HG03558 (cell line): ENCODE measurements around the gene CTNNA2.

ENCODE experiments used
- ATAC-seq: cut with Tn5 transposase; IDR thresholded peaks from one replicate; pipeline ENCODE4 v1.9.1; 2021; ENCODE audit warnings: moderate number of reproducible peaks; ENCODE audit not compliant: unreplicated experiment; ENCODE audit errors: extremely low read depth

CTNNA2 gene

DNA sequence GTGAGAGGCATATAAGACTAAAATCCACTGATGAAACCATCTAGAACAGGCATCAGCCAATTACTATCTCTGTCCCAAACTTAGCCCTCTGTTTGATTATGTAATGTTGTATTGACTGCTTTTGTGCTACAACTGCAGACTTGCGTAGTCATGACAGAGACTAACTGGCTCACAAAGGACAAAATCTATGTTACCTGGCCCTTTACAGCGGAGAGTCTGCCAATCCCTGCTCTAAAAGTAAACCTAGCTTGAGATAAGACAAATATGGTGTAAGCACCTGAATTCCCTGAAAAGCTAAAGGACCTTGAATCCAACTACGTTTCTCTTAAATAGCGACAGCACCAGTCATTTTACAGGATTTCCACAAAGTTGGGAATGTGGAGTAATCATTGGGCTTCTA lies 894.5 kb downstream of the CTNNA2 start:
- no peak for ATAC-seq

DNA sequence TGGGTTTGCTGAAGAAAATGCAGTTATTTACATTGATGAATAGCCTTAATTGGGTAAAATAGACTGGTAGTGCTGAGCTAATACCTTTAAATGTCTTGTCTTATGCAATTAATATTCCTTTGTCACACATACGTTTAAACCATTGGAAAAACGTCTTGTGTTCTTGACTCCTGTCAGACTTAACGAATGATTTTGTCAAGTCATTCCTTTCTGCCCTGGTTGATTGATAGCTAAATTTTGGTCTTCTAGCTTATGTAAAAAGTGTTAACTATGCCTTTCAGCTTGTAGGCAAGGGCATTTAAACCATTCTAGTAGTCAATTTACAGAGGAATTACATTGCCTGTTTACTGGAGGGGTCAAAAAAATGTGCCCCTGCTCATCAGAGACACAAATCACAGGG lies 897.5 kb downstream of the CTNNA2 start:
- ATAC-seq, result no peak

DNA sequence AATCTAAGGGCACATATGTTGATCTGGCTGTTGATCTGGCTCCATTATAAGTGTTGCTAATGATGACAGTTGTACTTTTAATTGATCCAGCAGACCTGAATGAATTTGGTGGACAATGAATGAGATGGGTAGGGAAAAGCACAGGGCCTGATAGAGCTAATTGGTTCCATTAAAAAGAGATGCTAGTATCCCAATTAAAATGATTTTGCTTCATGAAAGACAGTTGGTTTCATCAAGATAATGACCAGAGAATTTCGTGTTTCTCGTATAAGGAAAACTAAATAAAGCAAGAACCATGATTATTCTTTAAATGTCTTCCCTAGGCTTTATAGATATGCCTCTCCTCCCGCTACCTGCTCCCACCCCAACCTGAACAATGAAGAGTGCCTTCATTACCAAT lies 900.3 kb downstream of the CTNNA2 start:
- ATAC-seq, result no peak

DNA sequence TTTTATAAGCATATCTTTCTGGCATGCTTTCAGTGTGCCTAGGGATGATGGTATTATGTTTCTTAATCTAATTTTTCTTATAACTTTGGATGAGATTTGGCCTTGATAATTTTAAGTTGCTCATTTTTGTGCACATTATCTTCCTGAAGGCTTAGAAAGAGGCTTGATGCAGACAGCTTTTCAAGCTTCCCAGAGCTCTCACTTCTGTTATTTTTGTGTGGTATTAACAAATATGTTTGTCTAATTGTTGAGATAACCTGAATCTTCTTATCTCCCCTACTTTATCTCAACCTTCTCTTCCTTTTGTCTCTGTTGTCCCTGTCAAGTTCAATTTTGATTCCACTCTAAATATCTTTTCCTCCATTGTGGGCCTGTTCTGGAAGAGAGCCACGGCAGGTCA lies 904.9 kb downstream of the CTNNA2 start:
- no peak for ATAC-seq

DNA sequence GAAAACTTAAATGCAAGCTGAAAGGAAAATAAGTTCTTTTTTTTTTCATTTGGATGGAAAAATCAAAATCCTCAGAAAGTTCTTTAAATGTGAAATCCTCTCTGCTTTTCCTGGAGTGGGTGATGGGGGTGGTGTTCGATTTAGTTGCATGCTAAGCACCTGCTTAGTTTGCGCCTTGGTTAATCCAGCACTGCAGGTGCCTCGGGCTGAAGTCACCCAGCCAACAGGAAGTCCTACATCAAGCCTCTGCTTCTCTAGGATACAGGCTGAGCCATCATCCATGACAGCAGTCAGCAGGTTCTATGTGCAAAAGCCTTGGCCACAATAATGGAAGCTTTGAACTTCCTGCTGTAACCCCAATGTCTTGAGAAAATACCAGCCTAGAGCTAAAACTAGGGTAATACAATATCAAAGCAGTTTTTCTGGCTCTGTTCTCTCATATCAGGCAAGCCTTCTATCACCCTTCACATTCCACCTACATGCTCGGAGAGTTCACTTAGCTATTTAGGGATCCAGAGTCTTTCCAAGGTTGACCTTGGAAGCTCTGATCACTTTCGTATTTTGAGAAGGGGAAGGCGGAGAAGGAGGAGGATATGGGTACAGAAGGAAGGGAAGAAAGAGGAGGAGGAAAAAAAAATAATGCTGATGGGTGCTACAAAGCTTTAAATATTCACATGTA lies 907.8 kb downstream of the CTNNA2 start:
- ATAC-seq, result no peak

DNA sequence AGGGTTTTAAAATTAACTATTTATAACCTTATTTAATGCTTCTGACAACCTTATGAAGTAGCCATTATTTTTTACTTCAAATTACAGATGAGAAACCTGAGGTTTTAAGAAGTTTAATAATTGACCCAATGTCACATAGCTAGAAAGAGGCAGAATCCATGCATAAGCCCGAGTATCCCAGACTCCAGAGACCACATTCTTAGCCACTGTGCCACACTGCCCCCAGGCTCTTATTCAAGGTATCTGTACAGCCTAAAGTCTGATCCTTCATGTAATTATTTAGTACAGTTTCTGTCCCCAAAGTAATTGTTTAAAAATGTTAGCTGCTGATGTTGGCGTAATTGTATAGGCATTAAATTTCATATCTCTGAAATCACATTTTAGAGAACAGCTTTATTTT lies 916.4 kb downstream of the CTNNA2 start:
- no peak for ATAC-seq

DNA sequence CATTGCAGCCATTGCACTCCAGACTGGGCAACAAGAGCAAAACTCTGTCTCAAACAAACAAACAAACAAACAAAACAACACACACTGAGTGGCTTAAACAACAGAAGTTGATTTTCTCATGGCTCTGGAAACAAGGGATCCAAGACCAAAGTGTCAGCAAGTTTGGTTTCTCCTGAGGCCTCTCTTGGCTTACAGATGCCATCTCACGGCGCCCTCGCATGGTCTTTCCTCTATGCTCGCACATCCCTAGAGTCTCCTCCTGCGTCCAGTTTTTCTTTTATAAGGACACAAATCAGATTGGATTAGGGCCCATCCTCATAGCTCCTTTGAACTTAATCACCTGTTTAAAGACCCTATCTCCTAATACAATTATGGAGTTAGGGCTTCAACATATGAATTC lies 925.1 kb downstream of the CTNNA2 start:
- no peak for ATAC-seq

DNA sequence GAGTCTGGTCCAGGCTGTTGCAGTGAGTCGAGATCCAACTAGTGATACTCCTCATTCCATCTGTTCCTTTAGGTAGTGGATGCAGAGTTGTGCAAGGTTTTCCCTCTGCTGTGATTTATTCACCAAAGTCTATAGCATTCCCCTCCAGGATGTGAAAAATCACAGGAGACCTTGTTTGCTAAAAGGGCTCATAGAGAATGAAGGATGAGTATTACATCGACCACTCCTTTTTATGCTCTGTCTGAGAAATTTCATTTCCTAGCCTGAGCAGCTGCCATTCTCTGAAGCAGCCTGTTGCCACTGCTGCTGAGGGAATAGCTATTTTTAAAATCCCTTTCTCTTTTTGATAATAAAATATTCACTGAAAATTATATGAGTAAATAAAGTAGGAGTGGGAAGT lies 925.8 kb downstream of the CTNNA2 start:
- no peak for ATAC-seq

DNA sequence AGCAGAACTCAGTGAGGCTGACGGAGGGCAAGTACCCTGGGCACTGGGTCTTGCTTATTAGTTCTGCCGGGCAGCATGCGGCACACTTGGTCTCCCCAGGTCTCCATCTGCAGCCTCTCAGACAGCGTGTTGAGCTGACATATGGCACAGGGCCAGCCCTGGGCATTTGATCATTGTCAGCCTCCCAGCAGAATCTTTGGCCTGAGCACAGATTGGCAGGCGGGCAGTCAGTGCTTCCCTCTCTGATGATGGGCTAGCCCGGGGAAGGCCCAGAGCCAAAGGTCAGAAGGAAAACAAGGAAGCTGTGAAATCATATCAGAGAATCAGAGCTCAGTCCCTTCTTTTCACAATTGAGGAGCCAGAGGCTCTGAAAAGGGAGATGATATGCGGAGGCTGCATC lies 941.8 kb downstream of the CTNNA2 start:
- no peak for ATAC-seq

DNA sequence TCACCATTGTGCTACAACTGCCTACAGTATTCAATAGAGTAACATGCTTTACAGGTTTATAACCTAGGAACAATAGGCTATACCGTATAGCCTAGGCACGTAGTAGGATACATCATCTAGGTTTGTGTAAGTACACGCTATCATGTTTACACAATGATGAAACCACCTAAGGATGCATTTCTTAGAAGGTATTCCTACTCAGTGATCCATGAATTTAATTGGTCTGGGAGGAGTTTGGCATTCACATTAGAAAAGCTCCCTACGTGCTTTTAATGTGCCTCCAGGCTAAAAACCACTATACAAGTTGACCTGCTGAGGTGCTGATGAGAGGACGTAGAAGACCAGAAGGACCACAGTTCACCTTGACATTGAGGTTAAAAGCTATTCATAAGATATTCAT lies 946.2 kb downstream of the CTNNA2 start:
- ATAC-seq, result no peak

DNA sequence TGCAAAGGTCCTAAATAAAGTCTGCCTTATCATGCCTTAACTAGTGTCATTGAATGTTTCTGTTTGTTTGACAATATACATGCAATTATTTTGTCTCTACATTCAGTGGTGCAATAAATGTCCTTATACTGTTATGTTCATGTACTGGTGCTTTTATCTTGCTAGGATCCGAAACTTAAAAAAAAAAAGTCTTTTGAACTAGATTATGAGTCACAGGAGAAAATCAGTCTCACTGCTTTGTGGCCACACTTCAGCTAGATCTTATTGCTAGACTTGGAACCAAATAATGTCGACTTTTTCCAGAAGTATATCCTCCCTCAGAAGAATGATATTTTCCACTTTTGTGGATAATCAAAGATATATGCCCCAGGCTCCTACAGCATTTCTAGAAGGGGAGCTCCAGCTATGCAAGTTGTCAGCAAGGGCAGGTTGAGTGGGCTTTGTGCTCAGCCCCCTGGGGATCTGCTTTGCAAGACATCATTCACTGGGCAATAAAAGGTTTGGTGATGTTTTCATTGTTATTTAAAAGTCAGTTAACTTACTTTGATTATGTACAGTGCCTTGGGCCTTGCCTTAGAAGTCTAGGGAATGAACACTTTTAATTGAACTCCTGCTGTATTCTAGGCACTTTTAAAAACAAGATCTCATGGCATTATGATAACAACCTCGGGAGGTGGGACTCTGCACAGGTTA lies 948.8 kb downstream of the CTNNA2 start:
- no peak for ATAC-seq

DNA sequence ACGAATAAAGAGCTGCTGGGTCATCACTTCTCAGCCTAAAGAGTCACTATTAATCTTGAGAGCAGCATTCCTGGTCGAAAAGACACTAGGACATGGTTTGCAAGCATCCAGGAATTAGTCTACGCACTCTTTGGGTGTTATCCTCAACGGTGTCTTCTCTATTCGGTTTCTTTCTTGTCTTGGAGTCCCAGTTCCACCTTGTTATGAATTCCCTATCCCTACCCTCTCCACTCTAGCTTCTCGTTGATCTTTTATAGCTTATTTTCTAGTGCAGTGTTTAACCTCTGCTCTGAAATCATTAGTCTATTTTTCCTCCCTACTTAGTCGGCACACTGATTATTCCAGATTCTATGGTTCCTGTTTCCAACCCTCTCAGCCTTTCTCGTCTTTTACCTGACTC lies 949.8 kb downstream of the CTNNA2 start:
- no peak for ATAC-seq

DNA sequence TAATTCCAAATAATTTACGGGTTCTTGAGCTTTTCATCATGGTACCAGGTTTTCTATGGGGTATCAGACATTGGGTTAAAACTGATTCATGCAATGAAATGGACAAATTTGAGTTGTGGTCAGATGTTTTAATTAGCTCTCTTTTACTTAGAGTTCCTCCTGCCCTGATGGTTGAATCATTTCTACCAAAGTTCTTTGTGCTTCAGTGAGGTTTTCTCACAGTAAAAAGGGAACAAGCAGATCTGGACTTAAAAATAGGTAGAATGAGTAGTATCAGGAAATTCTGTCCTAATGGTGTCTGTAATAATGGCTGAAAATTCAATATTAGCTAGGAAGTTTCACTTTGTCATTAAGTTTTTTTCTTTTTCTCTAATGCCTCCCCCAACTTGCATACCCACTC lies 951.4 kb downstream of the CTNNA2 start:
- no peak for ATAC-seq

DNA sequence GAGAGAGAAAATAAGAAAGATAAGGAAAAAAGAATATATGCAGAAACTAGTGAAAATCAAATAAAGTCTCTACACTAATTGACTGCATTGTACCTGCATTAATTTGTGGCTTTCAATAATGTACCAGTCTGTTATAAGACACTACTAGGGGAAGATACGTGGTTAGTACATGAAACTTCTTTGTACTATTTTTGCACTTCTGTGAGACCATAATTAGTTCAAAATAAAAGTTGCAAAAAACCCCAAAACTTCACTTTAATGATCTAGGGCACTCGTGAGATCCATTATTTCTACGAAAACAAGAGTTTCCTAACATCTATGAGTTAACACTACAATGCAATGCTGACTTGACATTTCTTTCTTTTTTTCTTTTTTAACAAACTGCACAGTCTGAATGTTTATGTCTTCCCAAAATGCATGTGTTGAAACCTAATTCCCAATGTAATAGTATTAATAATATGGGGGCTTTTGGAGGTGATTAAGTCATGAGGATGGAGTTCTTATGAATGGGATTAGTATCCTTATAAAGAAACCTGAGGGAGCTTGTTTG lies 954.5 kb downstream of the CTNNA2 start:
- no peak for ATAC-seq

DNA sequence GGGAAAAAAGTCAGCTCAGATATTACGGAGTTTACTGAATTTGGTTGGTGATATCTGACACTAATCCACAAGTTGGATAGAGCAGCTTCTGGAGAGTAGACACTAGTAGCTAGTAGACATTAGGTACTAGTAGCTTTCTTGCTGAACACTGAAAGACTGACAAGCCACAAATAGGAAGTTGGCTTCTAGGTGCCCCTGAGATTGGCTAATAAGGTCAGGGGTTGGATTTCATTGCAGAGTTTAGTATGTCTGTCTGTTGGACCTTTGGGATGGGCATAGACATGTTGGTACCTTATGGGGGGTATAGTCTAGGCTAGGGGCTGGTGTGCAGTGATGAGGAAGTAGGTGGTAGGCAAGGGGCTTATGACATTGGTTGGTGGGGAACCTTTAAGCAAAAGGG lies 956.6 kb downstream of the CTNNA2 start:
- no peak for ATAC-seq

DNA sequence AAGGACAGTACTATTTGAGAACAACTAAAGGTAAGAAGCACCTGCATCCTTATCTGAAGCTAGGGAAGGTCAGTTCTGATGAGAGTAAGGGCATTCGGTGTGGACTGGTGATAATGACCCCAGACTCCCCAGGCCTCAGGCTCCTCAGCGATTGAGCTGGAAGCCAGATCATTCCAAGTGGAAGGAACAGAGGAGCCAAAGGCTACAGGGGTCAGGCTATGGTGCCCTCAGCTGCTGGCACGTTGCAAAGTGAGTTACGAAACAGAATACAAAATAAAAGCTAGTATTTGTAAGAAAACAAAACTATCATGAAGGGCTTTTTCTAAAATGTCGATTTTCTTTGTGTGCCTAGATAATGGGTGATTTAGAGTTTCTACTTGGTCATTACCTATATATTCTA lies 960.2 kb downstream of the CTNNA2 start:
- no peak for ATAC-seq

DNA sequence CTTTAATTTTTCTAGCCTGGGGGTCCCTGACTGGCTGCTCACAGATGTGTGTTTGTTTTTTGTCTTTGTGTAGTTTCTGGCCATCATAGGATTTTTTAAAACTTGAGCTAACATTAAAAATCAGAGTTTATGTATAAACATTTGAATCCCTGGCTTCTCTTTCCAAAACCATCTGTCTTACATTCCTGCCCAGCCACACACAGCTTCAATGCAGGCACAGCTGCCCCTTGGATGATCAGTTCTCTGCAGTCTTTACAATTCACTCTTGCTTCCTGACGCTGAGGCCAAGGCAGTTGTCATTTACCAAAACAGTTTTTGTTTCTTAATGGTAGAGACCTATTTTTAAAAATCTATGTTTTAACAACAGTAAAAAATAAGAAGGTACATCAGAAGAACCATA lies 960.9 kb downstream of the CTNNA2 start:
- ATAC-seq, result no peak

DNA sequence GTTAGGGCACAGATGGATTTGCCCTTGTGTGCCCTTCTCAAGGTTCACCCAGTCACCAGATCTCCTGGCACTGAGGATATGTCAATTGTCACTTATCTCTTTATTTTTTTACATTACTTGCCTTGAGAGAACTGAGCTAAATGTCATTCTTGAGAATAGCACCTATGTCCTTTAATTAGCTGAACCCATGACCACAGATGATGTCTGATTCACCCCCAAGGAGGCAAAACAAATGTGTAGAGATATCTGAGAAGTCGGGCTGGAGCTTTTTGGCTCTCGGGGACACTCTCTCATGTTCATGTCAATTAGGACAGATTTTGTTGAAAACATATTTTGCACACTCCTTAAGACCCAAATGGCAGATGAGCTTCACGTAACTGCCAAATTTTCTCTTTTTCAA lies 963.1 kb downstream of the CTNNA2 start:
- no peak for ATAC-seq

DNA sequence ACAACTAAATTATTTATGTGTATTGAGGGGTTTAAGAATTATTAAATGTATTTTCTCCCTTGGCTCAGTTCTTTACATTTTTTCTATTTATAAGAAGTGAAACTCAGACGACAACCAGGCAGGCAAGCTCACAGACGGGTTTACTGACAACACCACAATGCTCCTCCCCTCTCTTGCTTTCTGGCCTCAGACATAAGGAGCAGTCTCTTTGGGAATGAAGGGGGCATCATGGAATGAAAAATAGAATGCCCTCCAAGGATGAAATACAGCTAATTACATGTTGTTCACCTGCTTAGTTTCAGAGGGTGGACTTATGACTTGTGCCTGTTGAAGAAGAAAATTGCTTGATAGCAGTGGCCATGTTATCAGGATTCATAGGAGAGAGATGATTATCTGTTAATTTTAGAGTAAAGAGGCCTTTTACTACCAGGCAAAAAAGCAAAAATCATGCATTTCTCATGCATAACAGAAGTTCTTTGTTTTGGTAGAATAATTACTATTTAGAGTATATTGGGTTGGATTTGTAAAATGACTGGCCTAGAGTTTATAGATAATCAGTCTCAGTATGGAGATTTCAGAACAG lies 963.8 kb downstream of the CTNNA2 start:
- no peak for ATAC-seq

DNA sequence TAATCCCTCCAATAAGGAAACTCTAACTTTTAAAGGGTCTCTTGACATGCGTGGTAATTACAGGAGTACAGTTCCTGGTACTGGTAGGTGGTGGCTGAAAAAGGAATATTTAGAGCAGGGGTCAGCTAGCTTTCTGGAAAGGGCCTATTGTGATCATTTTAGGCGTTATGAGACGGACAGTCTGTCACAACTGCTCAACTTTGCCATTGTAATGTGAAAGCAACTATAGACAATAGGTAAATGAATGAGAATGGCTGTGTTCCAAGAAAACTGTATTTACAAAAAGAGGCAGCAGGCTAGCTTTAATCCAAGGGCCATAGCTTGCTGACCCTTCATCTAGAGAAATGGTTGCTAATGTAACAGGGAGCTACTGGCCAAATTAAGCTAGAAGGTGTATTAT lies 969.4 kb downstream of the CTNNA2 start:
- ATAC-seq, result no peak

DNA sequence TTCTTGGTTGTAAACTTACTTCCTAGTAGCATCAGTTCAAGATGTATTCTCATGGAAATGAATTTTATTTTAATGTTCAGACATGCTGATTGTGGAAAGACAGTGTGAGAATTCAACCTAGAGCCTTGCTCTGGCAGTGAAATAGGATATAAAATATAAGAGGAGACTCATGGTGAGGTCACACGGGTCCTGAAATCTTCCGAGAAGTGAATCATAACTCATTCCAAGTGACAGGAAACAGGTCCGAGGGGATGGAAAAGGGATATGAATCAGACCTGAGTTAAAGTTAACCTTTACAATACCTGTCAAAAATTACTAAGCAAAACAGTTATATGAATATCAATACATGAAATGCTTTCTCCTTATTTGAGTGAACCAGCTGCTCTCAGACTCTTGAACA lies 976.9 kb downstream of the CTNNA2 start:
- ATAC-seq, result no peak

DNA sequence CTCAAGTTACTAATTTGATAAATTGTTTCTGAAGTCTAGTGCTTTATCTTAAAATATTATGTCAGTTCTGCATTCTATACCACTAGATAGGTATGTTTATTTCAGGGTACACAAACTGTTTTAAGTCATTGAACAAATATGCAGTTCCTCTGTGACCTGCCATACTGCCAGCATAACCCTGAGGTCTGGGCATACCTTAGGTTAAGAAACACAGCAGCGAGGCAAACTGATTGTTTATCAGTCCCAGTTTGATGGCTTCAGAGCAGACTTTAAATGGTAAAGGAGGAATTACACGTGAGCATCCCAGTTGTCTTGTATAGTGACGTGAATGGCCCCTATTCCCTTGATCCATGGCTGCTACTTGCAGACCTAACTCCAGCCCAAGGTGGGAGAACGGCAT lies 978.1 kb downstream of the CTNNA2 start:
- no peak for ATAC-seq
